ENCODE data around the gene IL12A.

Gene IL12A

DNA sequence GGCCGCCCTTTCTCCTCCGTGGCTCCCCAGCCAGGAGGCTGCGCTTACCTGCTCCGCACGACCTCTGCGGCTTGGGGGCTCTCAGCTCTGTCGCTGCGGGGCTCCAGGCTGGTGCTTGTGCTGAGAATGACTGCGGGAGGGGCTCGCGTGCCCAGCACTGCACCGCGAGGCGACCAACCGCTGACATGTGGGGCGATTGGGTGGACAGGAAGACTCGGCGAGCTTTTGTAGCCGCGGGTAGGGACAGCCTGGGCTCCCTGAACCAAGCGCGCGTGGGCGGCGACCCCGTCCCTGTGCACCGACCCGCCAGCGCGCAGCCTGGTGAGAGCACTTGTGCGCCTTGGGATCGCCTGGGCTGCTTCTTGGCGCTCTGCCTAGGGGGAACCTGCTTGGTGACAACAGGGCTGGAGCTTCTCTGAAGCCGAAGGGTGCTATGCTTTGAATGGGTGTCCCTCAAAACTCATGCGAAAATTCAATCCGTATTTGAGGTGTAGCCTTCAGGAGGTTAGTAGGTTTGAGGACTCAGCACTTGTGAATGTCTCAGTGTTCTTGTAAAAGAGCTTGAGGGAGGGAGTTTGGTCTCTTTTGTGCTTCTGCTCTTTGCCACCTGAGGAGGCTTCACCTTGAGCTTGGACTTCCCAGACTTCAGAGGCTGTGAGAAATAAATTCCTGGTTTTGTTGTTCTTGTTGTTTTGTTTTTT lies 50.4 kb downstream of the IL12A start:
- DNase-seq, result no peak

DNA sequence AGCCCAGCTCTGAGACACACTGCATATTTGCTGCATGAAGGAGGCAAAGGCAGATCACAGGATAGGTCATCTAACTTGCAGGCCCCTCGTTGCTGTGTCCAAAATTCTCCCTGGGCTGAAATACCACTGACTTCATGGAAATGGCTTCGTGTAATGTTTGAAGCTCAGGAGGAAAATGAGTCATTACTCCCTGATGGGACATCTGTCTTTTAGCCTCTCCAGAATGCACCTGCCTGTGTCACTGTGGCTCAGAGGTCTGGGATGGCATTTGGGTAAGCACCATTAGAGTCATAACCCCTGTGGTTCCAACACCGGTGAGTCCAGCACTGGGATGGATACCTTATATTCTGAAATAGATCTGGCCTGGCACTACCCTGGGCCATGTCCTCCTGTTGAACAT lies 51.5 kb downstream of the IL12A start:
- no peak for DNase-seq

DNA sequence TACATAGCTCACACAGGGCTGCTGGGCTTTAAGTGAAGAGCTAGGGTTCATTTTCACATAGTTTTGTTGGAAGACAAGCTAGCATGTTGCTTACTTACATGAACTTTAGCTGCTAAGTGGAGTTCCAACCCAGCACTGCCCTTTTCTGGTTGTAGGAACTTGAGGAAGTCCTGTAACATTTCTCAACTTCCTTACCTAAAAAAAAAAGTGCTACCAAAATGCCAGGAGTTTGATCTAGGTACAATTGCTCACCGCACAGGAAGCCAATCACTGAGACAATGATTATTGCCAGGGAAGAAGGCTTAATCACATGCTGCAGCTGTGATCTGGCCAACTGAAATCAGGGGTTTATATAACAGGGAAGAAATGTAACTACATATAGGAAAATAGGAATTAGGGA lies 52.8 kb downstream of the IL12A start:
- DNase-seq, result no peak

DNA sequence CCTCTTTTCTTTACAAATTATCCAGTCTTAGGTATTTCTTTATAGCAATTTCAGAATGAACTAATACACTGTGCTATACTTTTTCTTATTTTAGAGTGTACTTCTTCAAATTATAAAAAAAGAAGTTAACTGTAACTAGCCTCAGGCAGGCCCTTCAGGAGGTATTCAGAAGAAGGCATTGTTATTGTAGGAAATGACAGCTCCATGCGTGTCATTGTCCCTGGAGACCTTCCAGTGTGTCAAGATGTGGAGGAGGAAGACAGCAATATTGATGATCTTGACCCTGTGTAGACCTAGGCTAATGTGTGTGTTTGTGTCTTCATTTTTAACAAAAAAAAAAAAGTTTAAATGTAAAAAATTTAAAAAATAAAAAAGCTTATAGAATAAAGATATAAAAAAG lies 55.5 kb downstream of the IL12A start:
- DNase-seq, result no peak

Measured in fibroblast of skin of right quadriceps (primary cell).